Daoy (cell line): Measurements from ENCODE around the gene C5orf15. TPM values are rescaled to one million over a fixed set of nuclear protein-coding genes. Genes with fewer than 3 reads are reported as not detected.

ENCODE experiments used
- DNase-seq: peaks from one replicate; pipeline ENCODE4 v3.0.0-alpha.2; 2015; ENCODE audit warnings: low read depth
- total RNA-seq: library from RNA; depleted of rRNA; stranded (reverse); fragments of >200 nt; shearing (Covaris generic); gene quantifications from 2 replicates; pipeline ENCODE4 v1.2.3, GENCODE V29; 2014; rRNA removed

Gene C5orf15
- 62.3 and 66.9 TPM in 2 replicates for total RNA-seq

GRCh38 chr5:133968204-133968980 is at the start of gene C5orf15:
Gene C5orf15 (minus strand): TSS chr5:133968625. CDS start chr5:133968584, 41 bp downstream.
- DNase-seq: peak; percentile 99

DNA sequence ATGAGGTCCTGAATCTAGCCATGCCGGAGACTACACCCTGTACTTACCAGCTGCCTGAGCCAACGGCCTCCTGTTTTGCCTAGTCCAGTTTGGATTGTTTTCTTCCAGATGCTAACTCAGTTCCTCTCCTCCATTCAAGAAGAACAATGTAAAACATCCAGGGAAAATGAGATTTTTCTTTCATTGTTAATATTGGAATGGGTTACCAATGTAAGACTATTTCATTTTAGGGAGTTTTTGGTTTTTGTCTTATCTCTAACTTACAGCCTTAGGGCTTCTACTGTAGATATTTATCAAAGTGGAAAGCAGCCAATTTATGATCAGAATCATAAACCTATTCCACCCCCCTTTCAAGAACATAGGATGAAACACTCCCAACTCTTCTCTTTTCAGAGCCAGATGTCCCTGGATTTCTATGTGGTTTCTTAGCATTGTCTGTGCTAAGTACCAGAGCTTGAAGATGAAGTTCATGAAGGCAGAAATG is 39.9 kb upstream of the C5orf15 start:
- no peak for DNase-seq

DNA sequence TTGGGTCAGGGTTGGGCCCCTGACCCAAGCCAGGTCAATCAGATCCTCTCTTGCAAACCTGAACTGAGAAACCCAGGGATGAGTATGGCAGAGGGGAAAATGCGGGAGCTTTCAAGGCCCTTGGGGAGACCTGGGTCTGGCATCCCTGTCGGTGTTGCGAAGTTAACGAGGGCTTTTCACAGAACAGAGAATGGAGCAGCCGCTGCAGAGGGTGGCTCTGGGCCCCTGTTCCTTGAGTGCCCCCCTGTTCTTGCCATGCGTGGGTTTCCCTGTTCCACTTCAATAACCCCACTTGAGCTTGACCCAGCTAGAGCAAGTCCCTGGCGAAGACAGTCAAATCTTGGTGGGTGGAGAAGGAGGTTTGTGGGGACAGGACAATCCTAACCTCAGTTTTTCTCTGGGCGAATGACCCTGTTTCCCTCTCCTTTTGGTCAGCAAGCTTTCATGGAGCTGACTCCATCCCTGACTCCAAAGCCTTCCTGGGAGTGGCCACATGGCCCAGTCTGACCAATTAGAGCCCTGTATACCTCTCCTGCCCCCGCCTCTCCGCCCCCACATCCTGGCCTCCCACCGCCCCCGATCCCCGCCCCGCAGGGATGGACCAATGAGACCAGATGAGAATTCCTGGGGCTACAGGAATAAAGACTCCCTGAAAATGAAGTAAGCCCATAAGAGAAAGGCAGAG is 39.3 kb upstream of the C5orf15 start:
- DNase-seq: peak; percentile 59

DNA sequence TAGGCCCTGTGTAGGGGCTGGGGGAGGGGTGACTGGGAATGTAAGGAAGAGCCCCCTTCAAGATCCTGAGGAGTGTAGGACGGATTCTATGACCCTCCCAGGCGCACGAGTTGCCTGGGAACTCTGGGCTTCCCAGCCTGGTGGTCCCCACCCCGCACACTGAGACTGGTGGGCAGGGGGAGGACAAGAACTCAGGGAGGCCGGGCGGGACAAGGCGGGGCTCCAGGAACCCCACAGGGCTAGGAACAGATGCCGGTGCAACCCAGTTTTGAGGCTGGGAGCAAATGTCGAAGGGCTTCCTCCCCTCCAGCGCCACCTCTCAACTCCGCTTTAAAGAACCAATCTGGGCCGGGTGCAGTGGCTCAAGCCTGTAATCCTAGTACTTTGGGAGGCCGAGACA is 37.7 kb upstream of the C5orf15 start:
- no peak for DNase-seq

GRCh38 chr5:134005417-134006061 is 37.1 kb upstream of the C5orf15 start:
- no peak for DNase-seq

GRCh38 chr5:134004626-134005416 is 36.4 kb upstream of the C5orf15 start, which contains the start of gene VDAC1:
Gene VDAC1 (minus strand): TSS chr5:134004975. CDS start chr5:133993012, 11,963 bp downstream.
- peak; percentile 91 for DNase-seq

DNA sequence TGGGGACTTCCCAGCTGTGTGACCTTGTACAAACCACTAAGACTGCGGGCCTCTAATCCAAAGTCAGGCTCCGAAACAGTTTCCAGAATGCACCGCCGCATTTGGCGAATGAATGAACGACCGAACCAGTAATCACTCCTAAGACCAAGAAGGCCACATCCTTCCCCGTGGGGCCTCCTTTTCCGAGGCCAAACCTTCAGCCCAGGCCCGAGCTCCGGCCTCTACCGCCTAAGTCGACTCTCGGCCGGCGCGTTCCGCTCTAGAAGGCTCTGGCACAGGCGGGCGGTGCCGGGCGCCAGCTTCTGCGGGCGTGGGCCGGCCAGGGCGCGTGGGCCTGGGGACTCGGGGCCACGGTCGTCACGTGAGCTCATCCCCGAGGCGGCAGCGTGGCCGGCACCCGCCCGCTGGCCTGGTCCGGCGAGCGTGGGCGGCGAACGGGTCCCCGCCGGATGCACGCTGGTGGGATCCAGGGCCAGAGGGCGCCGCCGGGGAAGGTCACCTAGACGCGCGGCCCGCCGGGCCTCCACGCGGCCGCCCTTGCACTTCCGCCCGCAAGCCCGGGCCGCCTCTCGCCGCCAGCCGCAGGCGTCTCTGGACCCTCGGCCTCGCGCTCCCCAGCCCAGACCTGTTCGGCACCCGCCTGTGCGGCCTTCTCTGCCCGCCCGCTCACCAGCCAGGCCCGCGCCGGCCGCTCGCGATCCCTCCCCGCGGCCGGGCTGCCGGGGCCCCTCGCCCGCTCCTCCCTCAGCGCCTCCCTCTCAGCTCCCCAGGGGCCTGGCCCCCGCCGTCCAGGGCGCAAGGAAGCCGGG is 35.6 kb upstream of the C5orf15 start:
- DNase-seq: peak; percentile 65

DNA sequence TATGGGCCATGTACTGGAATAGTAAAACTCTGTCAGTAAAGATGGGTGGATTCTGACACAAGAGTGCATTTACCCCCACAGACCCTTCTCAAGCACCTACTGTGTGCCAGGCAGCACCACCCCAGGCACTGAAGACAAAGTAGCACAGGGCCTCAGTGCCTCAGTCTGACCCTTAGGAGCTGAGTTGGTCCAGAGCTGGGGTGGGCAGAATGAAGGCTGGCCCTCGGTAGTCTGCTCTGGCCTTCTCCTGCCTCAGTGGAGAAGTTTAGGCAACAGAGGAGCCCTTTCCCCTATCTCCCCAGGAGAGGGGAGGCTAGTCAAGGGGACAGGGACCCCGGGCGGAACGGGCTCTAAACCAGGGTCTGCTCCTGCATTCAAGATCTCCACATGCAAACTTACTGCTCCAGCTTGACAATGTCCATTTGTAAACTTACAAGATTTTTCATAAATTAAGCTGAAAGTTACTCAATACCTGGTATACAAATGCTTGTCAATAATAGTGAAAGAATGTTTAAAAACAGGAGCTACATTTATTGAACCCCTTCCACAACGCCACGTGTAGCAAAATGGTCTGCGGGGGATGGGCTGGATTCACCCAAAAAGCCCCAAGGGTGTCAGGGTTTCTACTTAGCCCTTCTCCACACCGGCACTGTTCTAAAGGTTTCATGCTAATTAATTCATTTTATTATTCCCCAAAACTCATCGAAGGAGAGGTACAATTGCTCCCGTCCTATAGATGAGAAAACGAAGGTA is 34.8 kb upstream of the C5orf15 start:
- no peak for DNase-seq

DNA sequence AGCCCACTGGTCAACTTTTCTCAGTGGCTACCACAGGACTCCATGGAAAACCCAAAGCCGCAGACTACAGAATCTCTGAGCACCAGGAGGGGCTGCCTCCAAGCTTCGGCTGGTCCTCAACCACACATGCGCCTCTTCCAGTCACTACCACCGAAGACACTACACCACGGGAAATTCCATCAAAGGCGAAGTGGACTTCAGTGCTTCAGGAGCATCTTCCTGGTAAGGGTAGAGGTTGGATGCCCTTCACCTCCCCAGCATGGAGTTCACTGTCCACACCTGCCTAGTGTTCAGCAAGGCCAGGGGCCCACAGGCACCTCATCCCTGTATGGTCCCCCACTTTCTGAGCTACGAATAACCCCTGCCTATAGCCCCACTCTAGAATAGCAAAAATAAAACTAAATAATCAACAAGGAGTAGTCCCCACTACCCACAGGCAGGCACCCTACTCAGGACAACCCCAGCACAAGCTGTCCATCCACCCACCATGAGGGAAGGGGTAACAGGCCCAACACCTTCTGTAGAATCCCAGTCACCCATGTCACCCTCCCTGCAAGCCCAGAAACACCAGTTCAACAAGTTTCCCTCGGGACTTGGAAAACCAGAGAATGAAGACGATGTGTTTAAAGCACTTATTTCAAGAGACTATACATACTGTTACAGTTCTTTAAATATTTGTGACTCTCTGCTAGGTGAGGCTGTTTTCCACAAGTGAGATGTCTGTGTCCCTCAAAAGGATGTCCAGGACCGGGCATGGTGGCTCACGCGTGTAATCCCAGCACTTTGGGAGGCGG is 33.7 kb upstream of the C5orf15 start:
- no peak for DNase-seq

DNA sequence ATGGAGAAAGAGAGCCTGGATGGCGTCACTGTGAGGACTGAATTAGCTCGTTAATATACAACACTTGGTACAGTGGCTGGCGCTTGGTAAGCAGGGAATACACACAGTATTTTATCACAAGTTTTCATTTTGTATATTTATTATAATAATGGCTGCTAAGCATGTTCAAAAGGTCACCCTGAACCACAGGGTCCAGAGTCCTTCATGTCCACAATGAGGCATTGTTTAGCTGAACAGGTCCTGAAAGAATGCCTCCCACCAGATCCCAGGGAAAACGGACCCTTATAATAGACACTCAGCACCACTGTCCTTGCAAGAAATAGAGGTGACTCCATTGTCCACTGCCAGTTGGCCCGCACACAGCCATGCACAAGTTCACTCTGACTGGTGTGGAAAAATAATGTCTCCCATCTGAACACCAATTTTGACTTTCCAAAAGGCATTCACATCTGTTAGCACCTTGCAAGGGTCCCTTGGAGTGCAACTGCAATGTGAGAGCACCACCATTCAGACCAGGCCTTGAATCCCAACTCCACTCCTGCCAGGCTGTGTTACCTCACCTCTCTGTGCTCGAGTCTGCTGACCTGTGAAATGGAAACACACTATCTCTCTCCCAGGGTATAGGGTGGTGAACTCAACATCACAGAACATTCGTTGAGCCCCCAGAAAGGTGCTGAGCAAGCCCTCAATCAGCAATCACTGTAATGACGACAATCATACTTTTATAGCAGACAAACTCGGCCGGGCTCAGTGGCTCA is 32.5 kb upstream of the C5orf15 start:
- no peak for DNase-seq

DNA sequence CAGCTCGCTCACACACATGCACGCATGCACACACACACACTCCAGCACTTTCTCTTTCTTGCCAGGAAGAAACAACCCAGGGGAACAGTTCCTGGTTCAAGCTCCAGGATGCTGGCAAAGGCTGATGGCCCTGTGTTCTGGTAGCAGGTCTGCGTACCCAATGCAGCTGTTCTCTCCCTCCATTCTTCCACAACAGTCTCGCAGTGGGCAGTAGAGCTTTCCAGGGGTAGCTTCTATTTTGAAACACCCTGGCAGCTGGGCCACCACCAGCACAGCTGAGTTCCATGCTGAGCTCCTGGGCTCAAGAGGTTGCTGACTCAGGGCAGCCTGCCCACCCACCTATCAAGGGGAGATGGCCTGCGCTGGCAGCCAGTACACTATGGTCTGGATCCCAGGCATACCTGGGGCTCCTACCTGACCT is 31.7 kb upstream of the C5orf15 start:
- no peak for DNase-seq

DNA sequence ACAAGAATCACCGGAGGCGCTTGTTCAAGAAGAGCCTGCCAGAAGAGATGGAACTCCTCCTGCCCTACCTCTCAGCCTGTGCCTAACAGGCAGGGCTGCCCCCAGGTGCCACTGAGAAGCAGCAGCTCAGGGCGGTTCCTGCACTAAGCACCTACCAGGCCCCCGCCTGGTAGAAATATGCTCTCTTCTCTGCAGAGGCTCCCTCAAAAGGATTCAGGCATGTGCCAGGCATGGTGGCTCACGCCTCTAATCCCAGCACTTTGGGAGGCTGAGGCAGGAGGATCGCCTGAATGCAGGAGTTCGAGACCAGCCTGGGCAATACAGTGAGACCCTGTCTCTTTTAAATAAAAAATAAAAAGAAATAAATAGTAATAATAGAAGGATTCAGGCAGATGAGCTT is 30.4 kb upstream of the C5orf15 start:
- DNase-seq: no peak

GRCh38 chr5:133998042-133998441 is 29.6 kb upstream of the C5orf15 start:
- DNase-seq: no peak

DNA sequence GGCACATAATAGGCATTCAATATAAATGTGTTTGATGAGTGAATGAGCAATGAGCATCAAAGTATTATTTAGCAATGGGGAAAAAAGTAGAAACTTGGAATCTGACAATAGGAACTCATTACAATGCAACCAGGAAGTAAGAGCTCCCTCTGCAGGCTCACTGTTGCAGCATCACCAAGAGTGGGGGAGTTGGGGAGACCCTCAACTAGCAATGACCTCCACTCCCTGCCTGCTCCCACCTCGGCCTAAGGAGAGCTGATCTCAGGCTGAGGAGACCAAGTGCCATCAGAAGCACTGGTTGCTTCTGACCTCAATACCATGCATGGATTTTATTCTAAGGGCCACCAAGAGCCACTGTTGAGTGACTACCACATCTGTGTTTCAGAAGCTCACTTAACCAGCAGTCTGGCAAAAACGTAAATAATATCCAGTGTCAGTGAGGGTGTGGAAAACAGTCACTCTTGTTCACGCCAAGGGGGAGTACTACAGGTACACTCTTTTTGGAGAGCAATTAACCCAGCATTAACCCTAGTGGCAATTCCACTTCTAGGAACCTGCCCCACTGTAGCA is 28.3 kb upstream of the C5orf15 start:
- no peak for DNase-seq

GRCh38 chr5:133995883-133996563 is 27.6 kb upstream of the C5orf15 start:
- DNase-seq: no peak

- DNase-seq: no peak
Measured at GRCh38 chr5:133995341-133995740, 26.9 kb upstream of the C5orf15 start.

DNA sequence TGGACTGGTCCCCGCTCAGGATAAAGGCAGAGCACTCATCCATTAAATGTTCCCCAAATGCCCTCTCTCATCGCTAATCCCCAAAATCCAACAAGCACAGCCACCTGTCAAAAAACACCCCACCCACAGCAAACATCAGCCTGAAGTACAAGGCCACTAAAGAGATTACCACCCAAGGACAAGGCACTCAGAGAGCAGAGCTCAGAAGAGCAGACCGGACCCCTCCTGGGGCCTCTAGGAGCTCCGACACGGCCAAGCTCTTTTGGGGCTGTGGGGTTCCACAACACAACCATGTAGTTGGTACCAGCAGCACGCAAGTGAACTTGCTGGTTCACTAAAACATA is 26.5 kb upstream of the C5orf15 start:
- DNase-seq: no peak
